ENCODE measurements around the gene LTBP2.

Gene LTBP2

GRCh38 chr14:74645756-74646470 is 33.9 kb upstream of the LTBP2 start:
- Histone ChIP-seq H3K79me2 (ENCODE audit: low read length) (no peaks in the 10 kb centered on the region), H3F3A (ENCODE audit: insufficient read depth, low read length) (no peaks in the 10 kb centered on the region), H3K4me2 (ENCODE audit: low read depth, low read length) (no peak overlapping the region), H3K27ac (ENCODE audit: low read length) (no peak overlapping the region), H4K20me1 (ENCODE audit: insufficient read depth, low read length) (no peaks in the 10 kb centered on the region), H3K9ac (ENCODE audit: low read length) (no peak overlapping the region), H3K4me1 (ENCODE audit: low read length) (no peaks in the 10 kb centered on the region), H3K9me3 (replicated peaks; ENCODE audit: insufficient read depth, low read length) (no peaks in the 10 kb centered on the region), H3K27me3 (replicated peaks; ENCODE audit: insufficient read depth, low read length) (no peaks in the 10 kb centered on the region), H3K9me2 (replicated peaks; ENCODE audit: insufficient read depth, low read length) (no peaks in the 10 kb centered on the region), H3K36me3 (replicated peaks; ENCODE audit: insufficient read depth, low read length) (no peaks in the 10 kb centered on the region), H3K4me3 (ENCODE audit: low read length) (no peak overlapping the region), H2AFZ (ENCODE audit: low read length) (no peak overlapping the region)
- DNase-seq: no peak
- TF ChIP-seq, protein P1, sequence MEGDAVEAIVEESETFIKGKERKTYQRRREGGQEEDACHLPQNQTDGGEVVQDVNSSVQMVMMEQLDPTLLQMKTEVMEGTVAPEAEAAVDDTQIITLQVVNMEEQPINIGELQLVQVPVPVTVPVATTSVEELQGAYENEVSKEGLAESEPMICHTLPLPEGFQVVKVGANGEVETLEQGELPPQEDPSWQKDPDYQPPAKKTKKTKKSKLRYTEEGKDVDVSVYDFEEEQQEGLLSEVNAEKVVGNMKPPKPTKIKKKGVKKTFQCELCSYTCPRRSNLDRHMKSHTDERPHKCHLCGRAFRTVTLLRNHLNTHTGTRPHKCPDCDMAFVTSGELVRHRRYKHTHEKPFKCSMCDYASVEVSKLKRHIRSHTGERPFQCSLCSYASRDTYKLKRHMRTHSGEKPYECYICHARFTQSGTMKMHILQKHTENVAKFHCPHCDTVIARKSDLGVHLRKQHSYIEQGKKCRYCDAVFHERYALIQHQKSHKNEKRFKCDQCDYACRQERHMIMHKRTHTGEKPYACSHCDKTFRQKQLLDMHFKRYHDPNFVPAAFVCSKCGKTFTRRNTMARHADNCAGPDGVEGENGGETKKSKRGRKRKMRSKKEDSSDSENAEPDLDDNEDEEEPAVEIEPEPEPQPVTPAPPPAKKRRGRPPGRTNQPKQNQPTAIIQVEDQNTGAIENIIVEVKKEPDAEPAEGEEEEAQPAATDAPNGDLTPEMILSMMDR (IDR thresholded peaks at IDR 0.05; ENCODE audit: low read length): no peak
- TF ChIP-seq EZH2 (optimal IDR thresholded peaks at IDR 0.05; ENCODE audit: low read depth, low read length): no peak
- no peak for TF ChIP-seq EZH2phosphoT487 (IDR thresholded peaks at IDR 0.05; ENCODE audit: low read length)

DNA sequence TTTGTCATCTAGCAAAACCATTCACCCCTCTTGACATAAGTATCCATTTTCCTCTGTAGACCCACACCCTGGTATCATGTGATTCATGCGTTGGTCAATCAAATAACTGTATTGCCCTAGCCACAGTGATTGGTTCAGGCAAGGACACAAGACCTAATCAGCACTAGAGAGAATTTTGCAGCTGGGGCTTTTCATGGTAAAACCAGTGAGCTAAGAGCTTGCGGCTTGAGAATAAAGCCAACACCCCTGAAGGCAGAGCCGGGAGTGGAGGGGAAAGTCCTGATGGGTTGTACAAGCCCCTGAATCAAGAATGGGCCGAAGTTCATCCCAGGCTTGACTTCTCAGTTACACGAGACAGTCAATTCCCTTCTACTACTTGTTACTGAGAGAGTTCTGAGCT is 33.2 kb upstream of the LTBP2 start:
- no peaks in the 10 kb centered on the region for H3K79me2 ChIP-seq (ENCODE audit: low read length)
- H3K36me3 ChIP-seq (replicated peaks; ENCODE audit: insufficient read depth, low read length): no peaks in the 10 kb centered on the region
- no peaks in the 10 kb centered on the region for H4K20me1 ChIP-seq (ENCODE audit: insufficient read depth, low read length)
- no peak for DNase-seq
- TF ChIP-seq EZH2 (optimal IDR thresholded peaks at IDR 0.05; ENCODE audit: low read depth, low read length) (no peak), EZH2phosphoT487 (IDR thresholded peaks at IDR 0.05; ENCODE audit: low read length) (no peak)
- TF ChIP-seq, protein P1 (IDR thresholded peaks at IDR 0.05; ENCODE audit: low read length): no peak
- H3K9me3 ChIP-seq (replicated peaks; ENCODE audit: insufficient read depth, low read length): no peaks in the 10 kb centered on the region
- H3F3A ChIP-seq (ENCODE audit: insufficient read depth, low read length): no peaks in the 10 kb centered on the region
- H3K27ac ChIP-seq (ENCODE audit: low read length): no peak overlapping the region
- no peaks in the 10 kb centered on the region for H3K9me2 ChIP-seq (replicated peaks; ENCODE audit: insufficient read depth, low read length)
- no peak overlapping the region for H3K9ac ChIP-seq (ENCODE audit: low read length)
- H3K4me1 ChIP-seq (ENCODE audit: low read length): no peaks in the 10 kb centered on the region
- no peak overlapping the region for H3K4me3 ChIP-seq (ENCODE audit: low read length)
- no peak overlapping the region for H2AFZ ChIP-seq (ENCODE audit: low read length)
- no peaks in the 10 kb centered on the region for H3K27me3 ChIP-seq (replicated peaks; ENCODE audit: insufficient read depth, low read length)
- H3K4me2 ChIP-seq (ENCODE audit: low read depth, low read length): no peak overlapping the region

DNA sequence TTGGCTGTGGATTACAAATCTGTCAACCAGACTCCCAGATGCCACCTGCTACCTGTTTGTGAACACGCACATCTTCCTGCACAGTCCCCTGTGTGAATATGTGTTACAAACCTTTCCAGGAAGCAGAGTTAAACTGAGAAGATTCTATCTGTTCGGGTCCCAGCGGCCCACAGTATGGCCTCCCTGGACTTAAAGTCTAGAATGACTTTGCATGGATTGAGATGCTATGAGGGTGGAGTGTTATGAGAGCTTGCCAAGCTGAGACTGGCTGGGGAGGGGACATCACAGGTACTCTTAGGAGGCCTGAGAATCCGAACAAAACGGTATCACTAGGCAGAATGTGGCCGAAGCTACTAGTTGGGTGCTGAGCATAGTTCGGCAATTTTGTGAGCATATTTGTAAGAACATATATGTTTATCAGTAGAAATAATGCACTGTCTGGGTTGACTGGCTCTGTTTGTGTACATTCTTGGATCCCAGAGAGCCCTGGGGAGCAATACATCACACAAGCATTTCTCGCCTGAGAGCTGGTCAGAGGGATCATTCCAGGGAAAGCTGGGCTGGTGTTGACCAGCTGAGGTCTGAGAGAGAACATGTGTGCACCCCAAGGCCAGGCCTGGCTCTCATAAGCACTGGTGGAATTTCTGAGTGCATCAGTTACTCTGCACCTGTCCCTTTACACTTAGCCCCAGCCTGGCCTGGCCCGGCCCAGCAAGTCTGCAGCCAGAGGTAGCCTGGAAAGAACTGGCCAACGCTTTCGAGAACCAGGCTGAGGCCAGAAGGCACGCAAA is 29.8 kb upstream of the LTBP2 start:
- Histone ChIP-seq H3K9me2 (replicated peaks; ENCODE audit: insufficient read depth, low read length) (no peaks in the 10 kb centered on the region), H3K4me3 (ENCODE audit: low read length) (no peak overlapping the region), H4K20me1 (ENCODE audit: insufficient read depth, low read length) (no peaks in the 10 kb centered on the region), H3K79me2 (ENCODE audit: low read length) (no peaks in the 10 kb centered on the region), H3K27ac (ENCODE audit: low read length) (no peak overlapping the region), H3K4me2 (ENCODE audit: low read depth, low read length) (no peak overlapping the region), H3K9ac (ENCODE audit: low read length) (no peak overlapping the region), H2AFZ (ENCODE audit: low read length) (no peak overlapping the region), H3F3A (ENCODE audit: insufficient read depth, low read length) (no peaks in the 10 kb centered on the region), H3K36me3 (replicated peaks; ENCODE audit: insufficient read depth, low read length) (no peaks in the 10 kb centered on the region), H3K4me1 (ENCODE audit: low read length) (no peaks in the 10 kb centered on the region), H3K9me3 (replicated peaks; ENCODE audit: insufficient read depth, low read length) (no peaks in the 10 kb centered on the region), H3K27me3 (replicated peaks; ENCODE audit: insufficient read depth, low read length) (no peaks in the 10 kb centered on the region)
- TF ChIP-seq EZH2phosphoT487 (IDR thresholded peaks at IDR 0.05; ENCODE audit: low read length): no peak
- no peak for TF ChIP-seq EZH2 (optimal IDR thresholded peaks at IDR 0.05; ENCODE audit: low read depth, low read length)
- TF ChIP-seq, protein P1 (IDR thresholded peaks at IDR 0.05; ENCODE audit: low read length): no peak
- DNase-seq: no peak

Data from MM.1S (cell line).